ENCODE measurements around the gene ASPSCR1. TPM values are rescaled to one million over a fixed set of nuclear protein-coding genes. Genes with fewer than 3 reads are reported as not detected.

The ASPSCR1 gene
- total and polyA plus RNA-seq, 2 of the 13 experiments (the other 11 are each of a cell fraction or from before 2014, with no cell fraction given), result 274 to 314 TPM

GRCh38 chr17:81995463-81996231 is 18.2 kb downstream of the ASPSCR1 start (continued):
- TF ChIP-seq ZNF784 (CRISPR knock-in tag; IDR thresholded peaks at IDR 0.05; ENCODE audit: borderline replicate concordance) (peak; percentile 97), ZNF18 (CRISPR knock-in tag; IDR thresholded peaks at IDR 0.05; ENCODE audit: insufficient replicate concordance) (peak; percentile 23), JUN (CRISPR knock-in tag; IDR thresholded peaks at IDR 0.05) (peak; percentile 16; the same call in 1 of the 2 replicates), ZBTB3 (CRISPR knock-in tag; IDR thresholded peaks at IDR 0.05; ENCODE audit: borderline replicate concordance, low read depth) (0 out of 2 replicates have a peak, but pooled peaks have one; percentile 43), ZBTB20 (CRISPR knock-in tag; IDR thresholded peaks at IDR 0.05; ENCODE audit: borderline replicate concordance, low read depth) (peak; percentile 68; the same call in 1 of the 2 replicates), KLF11 (CRISPR knock-in tag; IDR thresholded peaks at IDR 0.05) (peak; percentile 38), ZFYVE20 (CRISPR knock-in tag; IDR thresholded peaks at IDR 0.05; ENCODE audit: borderline replicate concordance, low read depth) (peak; percentile 46; the same call in 1 of the 2 replicates), TGIF2 (CRISPR knock-in tag; IDR thresholded peaks at IDR 0.05) (0 out of 2 replicates have a peak, but pooled peaks have one; percentile 22), ZNF746 (CRISPR knock-in tag; IDR thresholded peaks at IDR 0.05) (0 out of 2 replicates have a peak, but pooled peaks have one; percentile 1), CREM (IDR thresholded peaks at IDR 0.05) (no peak), CREM (CRISPR knock-in tag; IDR thresholded peaks at IDR 0.05) (0 out of 2 replicates have a peak, but pooled peaks have one; percentile 9), ZKSCAN8 (CRISPR knock-in tag; IDR thresholded peaks at IDR 0.05; ENCODE audit: borderline replicate concordance) (no peak), SALL2 (CRISPR knock-in tag; IDR thresholded peaks at IDR 0.05) (no peak), TP53 (CRISPR knock-in tag; conservative IDR thresholded peaks at IDR 0.05) (0 out of 2 replicates have a peak, but pooled peaks have one; percentile 20), ARNT2 (CRISPR knock-in tag; IDR thresholded peaks at IDR 0.05; ENCODE audit: low read depth) (peak; percentile 74), KMT2A (CRISPR knock-in tag; IDR thresholded peaks at IDR 0.05) (peak; percentile 36), NCOR1 (IDR thresholded peaks at IDR 0.05; ENCODE audit: borderline replicate concordance, low read length) (0 out of 2 replicates have a peak, but pooled peaks have one; percentile 5), ZNF343 (CRISPR knock-in tag; IDR thresholded peaks at IDR 0.05) (0 out of 2 replicates have a peak, but pooled peaks have one; percentile 80), NFE2L1 (CRISPR knock-in tag; IDR thresholded peaks at IDR 0.05; ENCODE audit: borderline replicate concordance) (peak; percentile 68), SRY (CRISPR knock-in tag; IDR thresholded peaks at IDR 0.05) (no peak), BRD4 (CRISPR knock-in tag; IDR thresholded peaks at IDR 0.05) (peak; percentile 18; the same call in 1 of the 2 replicates), NR0B2 (CRISPR knock-in tag; IDR thresholded peaks at IDR 0.05) (peak; percentile 81; the same call in 1 of the 2 replicates), SRSF4 (IDR thresholded peaks at IDR 0.05; ENCODE audit: low read depth, low read length, poor library complexity, severe bottlenecking) (no peak), GRHL1 (CRISPR knock-in tag; conservative IDR thresholded peaks at IDR 0.05) (no peak)
